GM19397 (cell line): ENCODE data around the gene COBLL1.
"Not testable (repeated sequence)": the region's sequence is repeated elsewhere in the genome, so short reads cannot be mapped to it uniquely, and the experiment has no call there.

ENCODE experiments used
- ATAC-seq: cut with Tn5 transposase; IDR thresholded peaks from one replicate; pipeline ENCODE4 v1.9.1; 2021; ENCODE audit warnings: mild to moderate bottlenecking, moderate library complexity; ENCODE audit not compliant: unreplicated experiment

COBLL1 gene

GRCh38 chr2:164841719-164842623, at the start of gene COBLL1:
COBLL1 (minus strand) TSS chr2:164841823; CDS start chr2:164841196, 627 bp downstream.
- peak; percentile 75 for ATAC-seq

GRCh38 chr2:164890544-164890943, 48.9 kb upstream of the COBLL1 start:
- no peak for ATAC-seq

- ATAC-seq, result no peak
Observed at GRCh38 chr2:164888592-164888991, 47.0 kb upstream of the COBLL1 start.

GRCh38 chr2:164887434-164888144, 46.0 kb upstream of the COBLL1 start:
- no peak for ATAC-seq

GRCh38 chr2:164882276-164882675, 40.7 kb upstream of the COBLL1 start:
- no peak for ATAC-seq

- no peak for ATAC-seq
Observed at GRCh38 chr2:164881524-164881923, 39.9 kb upstream of the COBLL1 start.

GRCh38 chr2:164879901-164880535, 38.4 kb upstream of the COBLL1 start:
- no peak for ATAC-seq

GRCh38 chr2:164877927-164878326, 36.3 kb upstream of the COBLL1 start:
- ATAC-seq, result no peak

- no peak for ATAC-seq
Observed at GRCh38 chr2:164877169-164877568, 35.5 kb upstream of the COBLL1 start.

- no peak for ATAC-seq
Observed at GRCh38 chr2:164875334-164876205, 33.9 kb upstream of the COBLL1 start.

- no peak for ATAC-seq
Observed at GRCh38 chr2:164873210-164873908, 31.7 kb upstream of the COBLL1 start.

GRCh38 chr2:164871404-164871803, 29.8 kb upstream of the COBLL1 start:
- no peak for ATAC-seq

GRCh38 chr2:164869420-164869772, 27.8 kb upstream of the COBLL1 start:
- ATAC-seq, result no peak

- no peak for ATAC-seq
Observed at GRCh38 chr2:164868563-164869419, 27.2 kb upstream of the COBLL1 start.

GRCh38 chr2:164867779-164868397, 26.3 kb upstream of the COBLL1 start:
- no peak for ATAC-seq

GRCh38 chr2:164866381-164866780, 24.8 kb upstream of the COBLL1 start:
- ATAC-seq, result not testable (repeated sequence)

GRCh38 chr2:164860694-164861042, 19.0 kb upstream of the COBLL1 start:
- no peak for ATAC-seq

- ATAC-seq, result not testable (repeated sequence)
Observed at GRCh38 chr2:164859906-164860693, 18.5 kb upstream of the COBLL1 start.
